GM12874 (cell line): ENCODE measurements around the gene NIT2.

Experiments used
- CTCF ChIP-seq: IDR thresholded peaks from 2 replicates; pipeline ENCODE4 v1.5.1; 2011; ENCODE audit warnings: low read depth, mild to moderate bottlenecking, control low read depth, low read length, moderate library complexity; ENCODE audit not compliant: insufficient read depth

NIT2 gene

GRCh38 chr3:100400419-100400779 is 65.8 kb downstream of the NIT2 start:
- TF ChIP-seq CTCF: no peak

DNA sequence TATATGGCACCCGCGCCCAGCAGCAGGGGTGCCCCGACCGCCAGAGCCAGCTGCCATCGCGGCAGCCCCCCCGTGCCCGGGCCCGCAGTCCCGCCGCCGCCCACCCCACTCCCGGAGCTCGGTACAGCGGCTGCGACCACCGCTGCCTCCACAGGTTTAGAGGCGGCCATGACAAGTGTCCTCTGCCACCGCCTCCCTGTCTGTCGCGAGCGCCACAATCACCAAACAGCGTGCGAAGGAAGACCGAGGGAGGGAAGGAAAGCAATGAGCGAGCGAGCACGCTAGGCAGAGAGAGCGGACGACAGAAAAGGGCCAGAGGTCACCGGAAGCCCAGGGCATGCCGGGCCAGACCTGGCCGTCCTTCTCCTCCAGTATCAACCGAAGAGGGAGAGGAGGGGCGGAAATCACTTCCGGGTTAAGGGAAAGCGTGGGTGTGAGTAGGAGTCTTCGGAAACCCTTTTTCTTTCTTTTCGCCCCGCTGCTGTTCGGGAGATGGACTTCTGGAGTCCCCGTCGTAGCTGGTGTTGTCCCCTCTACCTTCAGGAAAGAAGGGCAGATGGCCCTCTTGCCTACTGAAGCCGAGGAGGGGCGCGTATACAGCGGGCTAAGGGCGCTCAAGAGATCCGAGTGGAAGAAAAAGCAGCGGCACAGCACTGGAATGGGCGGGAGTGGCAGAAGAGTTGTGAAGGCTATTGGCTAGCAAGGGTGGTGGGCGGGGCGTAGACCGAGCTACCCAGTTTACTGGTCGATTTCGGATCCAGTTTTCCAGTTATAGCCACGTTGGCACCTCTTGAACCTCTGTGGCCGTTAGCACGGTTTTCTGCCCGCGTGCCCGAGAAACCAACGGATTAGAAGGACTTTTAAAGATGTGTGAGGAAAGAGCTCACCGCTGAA is 66.5 kb downstream of the NIT2 start, which contains the start of the genes LNP1 and TOMM70:
Gene LNP1 (plus strand): TSS at position 760 of the 894 bp plus-strand sequence. CDS start 28,191 bp downstream, outside the sequence.
Gene TOMM70 (minus strand): TSS at position 310 of the 894 bp plus-strand sequence. CDS start 140 bp downstream, at position 170.
- no peak for TF ChIP-seq CTCF

- no peak for TF ChIP-seq CTCF
These were observed 67.1 kb downstream of the NIT2 start for GRCh38 chr3:100401674-100402041.

DNA sequence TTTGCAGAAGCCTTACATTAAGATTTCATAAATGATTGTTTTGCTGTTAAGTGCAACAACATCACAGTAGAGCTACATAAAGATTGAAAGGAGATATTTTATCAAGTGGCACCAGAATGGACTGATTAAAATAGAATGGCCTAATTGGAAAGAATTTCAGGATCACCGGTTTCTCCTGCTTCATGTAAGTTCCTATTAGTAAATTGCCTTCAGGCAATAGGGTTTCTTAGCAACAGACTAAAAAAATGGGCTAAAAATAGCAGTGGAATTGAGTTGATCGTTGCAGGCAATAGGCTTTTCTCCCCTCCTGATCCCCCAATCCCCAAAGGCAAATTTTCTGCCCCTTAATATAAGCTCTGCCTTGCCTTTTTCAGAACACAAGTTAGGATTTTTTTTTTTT is 67.7 kb downstream of the NIT2 start:
- no peak for TF ChIP-seq CTCF

DNA sequence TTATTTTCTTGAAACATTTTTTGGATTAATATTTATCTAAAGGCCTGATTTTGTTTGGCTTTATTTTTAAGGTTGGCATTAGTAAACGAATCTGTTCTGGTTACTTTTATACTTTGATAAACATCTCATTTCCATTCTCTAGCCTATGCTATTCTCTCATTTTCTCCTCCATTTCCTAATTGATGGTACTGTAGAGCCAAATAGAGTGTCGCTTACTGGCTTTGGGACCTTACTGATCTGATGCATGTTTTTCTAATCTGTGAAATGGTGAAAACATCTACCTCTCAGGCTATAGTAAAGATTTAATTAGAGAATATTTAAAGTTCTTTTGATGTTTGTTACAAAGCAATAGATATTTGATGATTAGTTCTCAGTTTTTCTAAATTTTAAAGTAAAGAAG is 68.3 kb downstream of the NIT2 start:
- TF ChIP-seq CTCF: no peak

GRCh38 chr3:100403362-100404249 is 69.0 kb downstream of the NIT2 start:
- no peak for TF ChIP-seq CTCF

DNA sequence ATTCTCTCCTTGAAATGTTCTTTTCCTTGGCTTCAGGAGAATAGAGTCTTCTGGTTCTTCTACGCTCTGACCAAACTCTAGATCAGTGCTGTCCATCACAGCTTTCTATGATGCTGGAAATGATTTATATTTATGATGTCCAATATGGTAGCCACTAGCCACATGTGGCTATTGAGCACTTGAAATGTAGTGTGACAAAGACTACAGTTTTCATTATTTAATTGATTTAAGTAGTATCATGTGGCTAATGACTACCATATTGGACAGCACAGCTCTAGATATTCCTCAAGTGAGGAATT is 69.6 kb downstream of the NIT2 start:
- TF ChIP-seq CTCF: no peak
